HG03442 (cell line): Measurements from ENCODE around the gene IARS2.
A peak's percentile ranks its signal among the peaks of the same experiment; 100 is the strongest.
"Not testable (repeated sequence)": the region's sequence is repeated elsewhere in the genome, so short reads cannot be mapped to it uniquely, and the experiment has no call there.

ENCODE experiments used
- ATAC-seq: cut with Tn5 transposase; IDR thresholded peaks from one replicate; pipeline ENCODE4 v1.9.1; 2021; ENCODE audit warnings: mild to moderate bottlenecking, moderate library complexity; ENCODE audit not compliant: unreplicated experiment

IARS2 gene

GRCh38 chr1:220112600-220112999 lies 18.7 kb downstream of the IARS2 start:
- not testable (repeated sequence) for ATAC-seq

- ATAC-seq = no peak
Observed at GRCh38 chr1:220113136-220113695, 19.3 kb downstream of the IARS2 start.

DNA sequence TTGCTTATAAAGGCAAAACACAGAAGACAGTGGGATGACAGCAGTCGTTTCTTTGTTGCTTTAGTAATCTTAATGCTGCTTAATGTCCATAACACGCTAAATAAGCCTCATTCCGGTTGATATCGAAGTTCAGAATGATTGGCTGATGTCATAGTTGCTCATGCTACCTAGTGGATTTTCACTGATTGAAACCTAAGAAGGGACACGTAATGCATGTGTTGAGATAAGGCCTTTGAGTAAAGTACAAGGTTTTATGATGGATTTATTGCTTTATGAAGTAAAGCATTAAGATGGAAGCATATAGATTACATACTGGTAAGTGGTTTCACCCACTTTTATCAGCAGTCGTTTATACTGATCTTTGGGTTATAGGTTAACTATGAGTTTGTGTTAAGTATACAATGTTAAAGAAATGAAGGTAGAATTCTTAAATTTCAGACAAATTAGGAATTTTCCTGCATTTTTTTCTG lies 25.1 kb downstream of the IARS2 start:
- ATAC-seq = no peak

DNA sequence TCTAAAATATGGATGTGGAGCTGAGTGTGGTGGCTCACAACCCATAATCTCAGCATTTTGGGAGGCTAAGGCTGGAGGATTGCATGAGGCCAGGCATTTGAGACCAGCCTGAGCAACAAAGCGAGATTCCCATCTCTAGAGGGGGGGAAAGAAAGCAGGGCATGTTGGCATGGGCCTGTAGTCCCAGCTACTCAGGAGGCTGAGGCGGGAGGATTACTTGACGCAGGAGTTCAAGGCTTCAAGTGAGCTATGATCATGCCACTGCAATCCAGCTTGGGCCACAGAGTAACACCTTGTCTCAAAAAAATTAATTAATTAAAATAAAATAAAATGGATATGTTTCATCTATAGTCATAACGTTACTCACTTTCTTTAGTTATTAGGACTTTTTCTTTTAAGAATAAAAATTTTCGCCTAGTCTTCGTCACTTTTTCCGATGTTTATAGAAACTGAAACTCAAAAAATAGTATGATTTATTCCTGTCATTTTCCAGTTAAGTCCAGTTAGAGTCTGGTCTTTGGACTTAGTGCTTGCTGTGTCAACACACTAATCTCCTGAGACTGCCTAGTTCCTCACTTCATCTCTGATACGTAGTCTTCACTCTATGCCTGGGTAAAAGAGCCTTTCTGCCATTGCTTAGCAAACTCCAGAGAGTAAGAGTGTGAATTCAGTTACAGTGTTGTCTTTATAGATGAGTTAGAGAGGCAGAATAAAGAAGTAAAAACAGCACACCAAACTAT lies 28.0 kb downstream of the IARS2 start:
- ATAC-seq = no peak

DNA sequence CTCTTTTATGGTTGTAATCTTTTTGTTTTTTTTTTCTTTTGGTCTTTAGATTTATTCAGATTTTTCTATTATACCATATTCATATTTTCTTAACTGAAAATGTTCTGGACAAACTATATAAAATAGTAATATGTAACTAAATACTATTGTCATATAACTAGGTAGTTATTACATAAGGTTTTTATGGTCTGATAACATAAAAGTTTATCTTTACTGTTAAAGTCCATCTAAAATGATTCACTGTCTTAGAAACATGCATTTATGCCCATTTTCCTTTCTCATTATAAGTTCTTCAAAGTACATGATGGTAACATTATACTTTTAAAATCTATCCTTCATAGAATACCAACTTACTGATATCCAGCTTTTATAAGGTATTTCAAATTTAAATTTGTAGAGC lies 29.1 kb downstream of the IARS2 start:
- ATAC-seq = no peak

DNA sequence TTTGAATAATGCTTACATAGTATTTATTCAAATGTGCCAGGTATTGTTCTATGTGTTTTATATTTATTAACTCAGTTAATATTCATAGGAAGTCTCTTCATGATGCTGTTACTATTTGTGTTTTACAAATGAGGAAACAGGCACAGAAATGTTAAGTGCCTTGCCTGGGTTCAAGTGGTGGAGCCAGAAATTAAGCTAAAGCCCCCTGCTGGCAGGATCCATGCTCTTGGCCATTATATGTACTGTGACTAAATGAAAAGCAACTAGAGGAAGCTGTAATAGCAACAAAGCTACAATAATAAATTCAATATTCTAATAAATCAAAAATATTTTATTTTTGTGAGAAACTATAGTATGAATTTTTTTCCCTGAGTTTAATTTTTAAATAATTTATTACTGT lies 30.0 kb downstream of the IARS2 start:
- no peak for ATAC-seq

- ATAC-seq = no peak
Observed at GRCh38 chr1:220124542-220124941, 30.6 kb downstream of the IARS2 start.

- no peak for ATAC-seq
Observed at GRCh38 chr1:220127076-220127475, 33.1 kb downstream of the IARS2 start.

DNA sequence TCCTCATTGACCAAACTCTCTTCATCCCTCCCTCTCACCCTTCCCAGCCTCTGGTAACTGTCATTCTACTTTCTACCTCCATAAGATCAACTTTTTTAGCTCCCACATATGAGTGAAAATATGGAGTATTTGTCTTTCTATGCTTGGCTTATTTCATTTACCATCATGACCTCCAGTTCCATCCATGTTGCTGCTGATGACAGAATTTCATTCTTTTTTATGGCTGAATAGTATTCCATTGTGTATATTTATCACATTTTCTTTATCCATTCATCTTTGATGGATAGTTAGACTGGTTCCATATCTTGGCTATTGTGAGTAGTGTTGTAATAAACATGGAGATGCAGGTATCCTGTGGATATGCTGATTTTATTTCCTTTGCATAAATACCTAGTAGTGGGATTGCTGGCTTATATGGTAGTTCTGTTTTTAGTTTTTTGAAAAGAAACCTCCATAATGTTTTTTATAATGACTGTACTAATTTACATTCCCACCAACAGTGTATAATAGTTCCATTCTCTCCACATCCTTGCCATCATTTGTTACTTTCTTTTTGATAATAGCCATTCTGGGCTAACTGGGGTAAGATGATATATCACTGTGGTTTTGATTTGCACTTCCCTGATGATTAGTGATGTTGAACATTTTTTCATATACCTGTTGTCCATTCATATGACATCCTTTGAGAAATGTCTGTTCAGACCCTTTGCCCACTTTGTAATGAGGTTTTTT lies 35.7 kb downstream of the IARS2 start:
- ATAC-seq = no peak

- no peak for ATAC-seq
Observed at GRCh38 chr1:220135755-220136154, 41.8 kb downstream of the IARS2 start.

GRCh38 chr1:220137019-220137786 lies 43.3 kb downstream of the IARS2 start:
- ATAC-seq = no peak

DNA sequence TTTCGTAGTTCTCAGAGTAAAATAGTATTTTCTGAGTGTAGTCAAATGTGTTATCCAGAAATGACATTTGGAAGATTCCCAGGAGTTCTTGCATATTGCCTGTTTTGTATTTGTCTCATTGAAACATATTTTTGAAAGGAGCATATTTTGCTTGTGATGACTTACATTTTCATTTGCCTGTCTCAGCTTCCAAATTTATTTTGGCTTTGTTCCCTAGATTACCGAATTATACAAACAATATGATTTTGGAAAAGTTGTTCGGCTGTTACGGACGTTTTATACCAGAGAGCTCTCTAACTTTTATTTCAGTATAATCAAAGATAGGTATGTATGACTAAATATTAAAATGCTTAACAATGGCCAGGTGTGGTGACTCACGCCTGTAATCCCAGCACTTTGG lies 46.0 kb downstream of the IARS2 start:
- ATAC-seq = no peak

- no peak for ATAC-seq
Observed at GRCh38 chr1:220144051-220144450, 50.1 kb downstream of the IARS2 start.

GRCh38 chr1:220149742-220150141 lies 55.8 kb downstream of the IARS2 start:
- ATAC-seq = peak; percentile 70

DNA sequence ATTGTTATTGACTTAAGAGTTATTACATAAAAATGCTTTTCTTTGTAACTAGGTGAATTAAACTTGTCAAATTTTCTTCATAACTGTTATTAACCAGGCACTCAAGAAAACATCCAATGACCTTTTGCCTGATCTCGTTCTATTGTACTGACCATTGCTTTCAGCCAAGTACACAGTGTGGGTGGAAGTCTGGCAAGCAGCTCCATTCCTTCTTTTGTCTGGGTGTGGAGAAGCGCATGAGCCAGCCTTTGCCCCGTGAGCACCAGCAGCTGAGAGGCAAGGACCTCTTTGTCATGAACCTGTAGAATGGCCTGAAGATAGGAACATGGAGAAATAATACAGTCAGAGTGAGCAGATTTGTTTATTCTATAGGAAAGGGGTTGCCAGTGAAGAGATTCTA lies 57.5 kb downstream of the IARS2 start:
- no peak for ATAC-seq

GRCh38 chr1:220153147-220153546 lies 59.2 kb downstream of the IARS2 start:
- ATAC-seq = no peak

DNA sequence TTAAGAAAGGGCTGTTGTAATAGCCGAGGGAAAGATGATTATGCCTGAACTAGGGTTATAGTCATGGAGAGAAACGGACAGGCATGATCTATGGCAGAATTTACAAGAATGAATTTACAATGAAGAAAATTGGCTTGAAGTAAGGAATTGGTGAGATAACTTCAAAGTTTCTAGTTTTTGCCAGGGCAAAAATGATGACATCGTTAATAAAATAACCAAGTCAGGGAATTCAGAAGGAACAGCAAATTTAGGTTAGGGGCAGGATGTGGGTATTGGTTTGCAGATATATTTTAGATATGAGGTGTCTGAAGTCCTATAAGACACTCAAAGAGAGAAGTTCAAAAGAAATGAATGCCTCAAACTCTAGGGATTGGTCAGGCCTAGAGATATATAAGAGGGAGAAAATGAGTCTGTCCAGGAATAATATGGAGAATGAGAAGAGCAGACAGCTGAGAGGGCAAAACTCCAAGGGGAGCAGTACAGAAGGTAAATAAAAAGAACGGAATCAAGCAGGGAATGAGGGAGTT lies 62.8 kb downstream of the IARS2 start:
- ATAC-seq = no peak

- no peak for ATAC-seq
Observed at GRCh38 chr1:220157738-220158137, 63.8 kb downstream of the IARS2 start.

DNA sequence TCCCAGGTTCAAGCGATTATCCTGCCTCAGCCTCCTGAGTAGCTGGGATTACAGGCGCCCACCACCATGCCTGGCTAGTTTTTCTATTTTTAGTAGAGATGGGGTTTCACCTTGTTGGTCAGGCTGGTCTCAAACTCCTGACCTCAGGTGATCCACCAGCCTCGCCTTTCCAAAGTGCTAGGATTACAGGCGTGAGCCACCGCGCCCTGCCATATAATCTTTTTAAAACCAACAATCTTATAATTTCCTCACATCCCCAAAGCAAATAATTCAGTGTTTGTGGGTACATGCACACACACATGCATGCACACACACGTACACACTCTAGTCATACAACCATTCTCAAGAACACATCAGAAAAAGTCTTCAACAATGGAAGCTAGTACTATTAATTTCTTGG lies 64.6 kb downstream of the IARS2 start:
- not testable (repeated sequence) for ATAC-seq

- no peak for ATAC-seq
Observed at GRCh38 chr1:220159041-220159440, 65.1 kb downstream of the IARS2 start.

GRCh38 chr1:220160027-220160426 lies 66.1 kb downstream of the IARS2 start:
- no peak for ATAC-seq
